ENCODE results near the gene CHI3L1.

GRCh38 chr1:203225071-203225470 is 38.6 kb upstream of the CHI3L1 start:
- TF ChIP-seq CTCF (IDR thresholded peaks at IDR 0.05; ENCODE audit: insufficient read depth, low read length, poor library complexity, severe bottlenecking) (no peak), EZH2phosphoT487 (conservative IDR thresholded peaks at IDR 0.05; ENCODE audit: low read length) (no peak)

Measured in SU-DHL-6 (cell line).